Measurements from ENCODE around the gene APOL1. TPM values are rescaled to one million over a fixed set of nuclear protein-coding genes. Genes with fewer than 3 reads are reported as not detected.
"Not testable (repeated sequence)": the region's sequence is repeated elsewhere in the genome, so short reads cannot be mapped to it uniquely, and the experiment has no call there.

The APOL1 gene
- polyA plus RNA-seq, 6 donors from 2014 or later, result 0.71 to 4.2 (median 2.6) TPM; not detected in 1

DNA sequence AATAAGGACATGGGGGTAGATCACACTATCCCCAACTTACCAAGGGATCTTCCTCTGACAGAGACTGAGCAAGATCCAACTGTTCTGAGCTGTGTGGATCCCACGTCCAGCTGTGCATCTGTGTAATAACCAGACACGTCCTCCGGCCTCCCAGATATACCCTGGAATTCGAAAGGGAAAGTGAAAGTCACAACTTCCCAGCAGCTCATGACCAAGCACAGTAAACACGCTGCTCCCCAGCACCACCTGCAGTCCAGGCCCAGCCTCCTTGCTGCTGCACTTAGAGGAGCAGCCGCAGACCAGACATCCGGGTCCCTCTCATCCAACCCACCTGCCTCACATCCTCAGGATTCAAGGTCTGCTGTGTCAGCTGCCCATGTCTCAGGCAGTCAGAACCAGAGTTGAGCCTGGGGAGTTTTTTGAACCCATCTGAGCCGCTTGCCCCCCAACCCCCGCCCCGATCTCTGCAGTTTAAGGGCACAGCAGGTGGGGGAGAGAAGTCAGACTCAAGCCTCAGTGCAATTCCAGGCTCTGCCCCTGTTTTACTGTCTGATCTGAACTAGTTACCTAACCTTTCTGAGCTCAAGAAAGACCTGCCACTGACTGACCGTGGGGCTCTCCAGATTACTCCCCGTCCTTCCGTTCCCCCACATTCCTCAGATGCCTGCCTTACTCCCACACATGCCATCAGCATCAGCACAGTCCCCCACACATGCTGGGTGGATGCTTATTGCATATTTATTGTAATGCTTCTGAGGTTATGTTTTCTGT lies 13.3 kb upstream of the APOL1 start, which contains the start of gene APOL2:
Gene APOL2, minus strand, starts transcription at position 127 of the 771 bp plus-strand sequence. CDS start 6,365 bp downstream, outside the sequence.
- peak; percentile 73 for DNase-seq
- H3K27me3 Mint-ChIP-seq, result no peaks in the 10 kb centered on the region
- peaks cover 5 to 16% of the 10 kb centered on the region in 2 donors for H3K36me3 Mint-ChIP-seq
- H3K9me3 Mint-ChIP-seq, result peaks cover 0 to 11% (median 4%) of the 10 kb centered on the region in 7 donors
- peak within 1 kb of the TSS; percentile 94 to 98 (median 96) for H3K27ac Mint-ChIP-seq
- peaks cover 33 to 55% (median 46%) of the 10 kb centered on the region in 3 donors for H3K4me1 Mint-ChIP-seq
- H3K4me3 Mint-ChIP-seq, result peak within 1 kb of the TSS; percentile 91 to 99 (median 98)
- peak; percentile 99 for ATAC-seq (ENCODE audit: low read depth in 2 of 2)

GRCh38 chr22:36243986-36244385 lies 8.9 kb upstream of the APOL1 start:
- no peak for ATAC-seq (ENCODE audit: low read depth in 2 of 2)
- H3K27me3 Mint-ChIP-seq, result peaks cover 0 to 6% (median 0%) of the 10 kb centered on the region in 3 donors
- DNase-seq, result no peak
- peaks cover 0 to 7% of the 10 kb centered on the region in 2 donors for H3K36me3 Mint-ChIP-seq
- no peak overlapping the region for H3K27ac Mint-ChIP-seq
- H3K9me3 Mint-ChIP-seq, result peaks cover 3 to 11% (median 4%) of the 10 kb centered on the region in 7 donors
- peaks cover 13 to 15% (median 15%) of the 10 kb centered on the region in 3 donors for H3K4me1 Mint-ChIP-seq
- no peak overlapping the region for H3K4me3 Mint-ChIP-seq

DNA sequence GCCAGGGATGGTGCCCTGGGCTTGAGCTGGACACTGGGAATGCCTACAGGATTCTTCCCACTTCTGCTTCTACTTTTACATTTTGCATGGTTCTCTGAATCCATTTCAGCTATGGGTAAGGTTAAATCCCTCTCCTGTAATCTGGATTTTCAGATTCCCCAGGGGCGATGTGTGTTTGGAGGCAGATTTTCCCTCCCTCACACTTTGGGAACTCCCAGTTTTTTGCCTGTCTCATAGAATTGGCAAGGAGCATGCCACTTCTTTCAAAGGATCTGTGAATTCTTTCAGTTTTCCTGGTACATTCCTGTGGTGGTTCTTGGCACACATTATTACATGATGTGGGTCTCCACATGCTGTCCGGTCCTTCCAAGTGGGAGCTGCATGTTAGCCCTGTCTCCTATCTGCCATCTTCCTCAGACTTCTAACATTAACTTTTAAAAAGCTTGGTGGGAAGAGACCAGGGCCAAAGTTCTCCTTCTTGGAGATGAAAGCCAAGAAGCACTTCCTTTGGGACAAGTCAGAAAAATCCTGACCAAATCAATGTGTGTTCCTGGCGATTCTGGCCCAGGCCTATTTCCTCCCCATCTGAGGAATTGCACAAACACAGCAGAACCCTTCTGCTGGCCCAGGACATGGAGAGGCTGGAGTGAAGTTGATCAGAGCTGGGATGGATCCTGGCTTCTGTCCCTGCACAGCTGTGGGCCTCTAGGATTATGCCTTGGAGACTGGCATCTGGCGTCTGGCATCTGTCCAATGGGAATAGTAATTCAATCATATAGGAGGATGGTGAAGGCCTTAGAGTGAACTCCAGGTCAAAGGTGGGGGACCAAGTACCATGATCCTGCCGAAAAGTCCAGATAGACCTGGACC lies 8.2 kb upstream of the APOL1 start:
- peaks cover 3 to 11% (median 4%) of the 10 kb centered on the region in 7 donors for H3K9me3 Mint-ChIP-seq
- peaks cover 0 to 7% of the 10 kb centered on the region in 2 donors for H3K36me3 Mint-ChIP-seq
- no peak for DNase-seq
- H3K27me3 Mint-ChIP-seq, result peaks cover 0 to 6% (median 0%) of the 10 kb centered on the region in 3 donors
- H3K4me1 Mint-ChIP-seq, result peaks cover 5 to 7% (median 7%) of the 10 kb centered on the region in 3 donors
- H3K27ac Mint-ChIP-seq, result peak overlapping the region in 2 of 6 donors; percentile 57 to 60
- H3K4me3 Mint-ChIP-seq, result peak overlapping the region in 1 of 8 donors; percentile 47
- no peak for ATAC-seq (ENCODE audit: low read depth in 2 of 2)

GRCh38 chr22:36245805-36246356 lies 7.1 kb upstream of the APOL1 start:
- Mint-ChIP-seq H3K36me3 (peaks cover 0 to 7% of the 10 kb centered on the region in 2 donors), H3K27me3 (peaks cover 0 to 6% (median 0%) of the 10 kb centered on the region in 3 donors), H3K27ac (peak overlapping the region in 1 of 6 donors; percentile 37), H3K4me1 (peaks cover 0 to 3% (median 0%) of the 10 kb centered on the region in 3 donors), H3K4me3 (no peak overlapping the region), H3K9me3 (peaks cover 3 to 11% (median 4%) of the 10 kb centered on the region in 7 donors)
- ATAC-seq (ENCODE audit: low read depth in 2 of 2), result no peak
- no peak for DNase-seq

- Mint-ChIP-seq H3K27me3 (peaks cover 0 to 6% (median 0%) of the 10 kb centered on the region in 3 donors), H3K36me3 (peaks cover 0 to 7% of the 10 kb centered on the region in 2 donors), H3K9me3 (peaks cover 3 to 11% (median 4%) of the 10 kb centered on the region in 7 donors), H3K27ac (peak overlapping the region in 1 of 6 donors; percentile 59), H3K4me1 (peaks cover 0 to 3% (median under 1%) of the 10 kb centered on the region in 3 donors), H3K4me3 (no peak overlapping the region)
- DNase-seq (no peak), ATAC-seq (ENCODE audit: low read depth in 2 of 2) (no peak)
Observed at GRCh38 chr22:36246718-36247117, 6.2 kb upstream of the APOL1 start.

- no peak for ATAC-seq (ENCODE audit: low read depth in 2 of 2)
- Mint-ChIP-seq H3K4me1 (peaks cover 7 to 12% (median 9%) of the 10 kb centered on the region in 3 donors), H3K27ac (no peak overlapping the region), H3K27me3 (peaks cover 0 to 6% (median 0%) of the 10 kb centered on the region in 3 donors), H3K4me3 (no peak overlapping the region), H3K9me3 (peaks cover 0 to 5% (median 3%) of the 10 kb centered on the region in 7 donors), H3K36me3 (peaks cover 0 to 7% of the 10 kb centered on the region in 2 donors)
- DNase-seq, result no peak
Observed at GRCh38 chr22:36247955-36248354, 5.0 kb upstream of the APOL1 start.

DNA sequence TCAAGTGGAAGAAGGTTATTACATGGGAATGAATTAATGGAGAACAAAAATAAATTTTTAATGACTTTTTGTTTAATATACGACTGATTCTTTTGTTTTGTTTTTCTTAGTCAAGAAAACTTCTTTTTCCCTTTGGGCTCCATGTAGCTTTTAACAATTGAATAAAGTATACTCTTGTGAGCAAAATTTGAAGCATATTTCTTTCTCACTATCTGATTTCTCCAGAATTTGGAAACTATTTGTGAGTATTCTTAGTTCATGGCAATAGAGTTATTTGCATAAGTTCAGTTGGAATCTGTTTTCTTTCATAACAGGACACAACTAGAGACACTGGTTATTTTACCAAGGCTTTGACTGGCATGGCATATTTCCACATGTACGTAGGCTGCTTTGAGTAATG lies 3.8 kb upstream of the APOL1 start:
- H3K9me3 Mint-ChIP-seq, result peaks cover 0 to 5% (median 0%) of the 10 kb centered on the region in 7 donors
- H3K4me3 Mint-ChIP-seq, result no peak overlapping the region
- no peak for ATAC-seq (ENCODE audit: low read depth in 2 of 2)
- peaks cover 18 to 24% (median 19%) of the 10 kb centered on the region in 3 donors for H3K4me1 Mint-ChIP-seq
- peaks cover 0 to 6% (median 0%) of the 10 kb centered on the region in 3 donors for H3K27me3 Mint-ChIP-seq
- H3K36me3 Mint-ChIP-seq, result peaks cover 0 to 7% of the 10 kb centered on the region in 2 donors
- no peak overlapping the region for H3K27ac Mint-ChIP-seq
- DNase-seq, result no peak

DNA sequence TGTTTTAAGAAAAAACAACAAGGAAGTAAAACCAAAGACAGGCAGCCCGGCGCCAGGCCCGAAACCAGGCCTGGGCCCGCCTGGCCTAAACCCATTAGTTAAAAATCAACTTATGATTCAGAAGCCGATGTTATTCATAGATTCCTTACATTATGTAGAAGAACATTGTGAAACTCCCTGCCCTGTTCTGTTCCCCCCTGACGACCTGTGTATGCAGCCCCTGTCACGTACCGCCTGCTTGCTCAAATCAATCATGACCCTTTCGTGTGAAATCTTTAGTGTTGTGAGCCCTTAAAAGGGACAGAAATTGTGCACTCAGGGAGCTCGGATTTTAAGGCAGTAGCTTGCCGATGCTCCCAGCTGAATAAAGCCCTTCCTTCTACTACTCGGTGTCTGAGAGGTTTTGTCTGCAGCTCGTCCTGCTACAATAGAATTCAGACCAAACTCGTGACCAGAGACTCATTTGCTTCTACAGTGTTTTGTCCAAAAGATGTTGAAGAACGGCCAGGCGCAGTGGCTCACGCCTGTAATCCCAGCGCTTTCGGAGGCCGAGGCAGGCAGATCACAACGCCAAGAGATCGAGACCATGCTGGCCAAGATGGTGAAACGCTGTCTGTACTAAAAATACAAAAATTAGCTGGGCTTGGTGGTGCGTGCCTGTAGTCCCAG lies 2.5 kb upstream of the APOL1 start:
- not testable (repeated sequence) for H3K27me3 Mint-ChIP-seq; ATAC-seq (ENCODE audit: low read depth in 2 of 2); DNase-seq; H3K36me3 Mint-ChIP-seq; H3K9me3 Mint-ChIP-seq
- Mint-ChIP-seq H3K4me3 (peak overlapping the region in 2 of 8 donors; percentile 44 to 59), H3K4me1 (peaks cover 15 to 31% (median 20%) of the 10 kb centered on the region in 3 donors), H3K27ac (peak overlapping the region in 2 of 6 donors; percentile 22 to 39)

GRCh38 chr22:36251979-36252608 lies 839 bp upstream of the APOL1 start:
- peaks cover 15 to 35% (median 20%) of the 10 kb centered on the region in 3 donors for H3K4me1 Mint-ChIP-seq

DNA sequence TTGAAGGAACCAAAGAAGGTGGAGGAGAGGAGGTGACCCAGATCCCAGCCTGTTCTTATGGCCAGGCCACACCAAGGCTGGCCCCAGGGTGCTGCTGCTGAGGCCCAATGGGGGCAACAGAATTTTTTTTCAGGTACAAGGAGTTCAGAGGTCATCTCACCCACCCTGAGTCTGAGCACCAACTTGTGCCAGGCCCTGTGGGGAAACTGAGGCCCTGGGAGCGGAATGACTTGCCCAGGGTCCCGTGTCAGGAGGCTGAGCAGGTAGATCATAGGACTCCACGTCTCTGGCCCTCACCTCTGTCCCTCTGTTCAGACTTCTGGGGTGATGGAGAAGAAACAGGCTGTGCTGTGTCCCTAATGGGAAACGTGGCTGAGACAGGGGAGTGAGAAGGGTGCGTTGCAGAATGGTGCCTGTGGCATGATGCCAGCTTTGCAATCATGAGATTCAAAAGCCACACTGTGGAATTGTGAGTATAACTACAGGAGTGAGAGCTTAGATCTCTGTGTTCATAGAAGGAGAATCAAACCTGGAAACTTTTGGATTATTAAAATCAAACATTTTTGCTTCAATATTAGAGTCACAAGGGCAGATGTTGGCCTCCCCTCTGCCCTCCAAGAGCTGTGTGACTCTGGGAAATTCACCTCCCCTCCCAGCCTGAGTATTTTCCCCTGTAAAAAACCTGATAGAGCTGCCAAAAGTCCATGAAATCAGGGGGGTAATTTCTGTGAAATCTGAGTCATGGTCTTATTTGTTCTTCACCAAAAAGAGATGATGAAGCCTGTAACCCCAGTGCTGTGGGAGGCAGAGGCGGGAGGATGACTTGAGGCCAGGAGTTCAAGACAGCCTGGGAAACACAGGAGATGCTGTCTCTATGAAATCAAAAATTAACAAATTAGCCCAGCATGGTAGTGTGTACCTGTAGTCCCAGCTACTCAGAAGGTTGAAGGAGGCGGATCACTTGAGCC lies 874 bp downstream of the APOL1 start:
- H3K9me3 Mint-ChIP-seq, result peaks cover 0 to 5% (median 0%) of the 10 kb centered on the region in 7 donors
- peak overlapping the region; percentile 80 to 98 (median 94) for H3K4me3 Mint-ChIP-seq
- H3K27ac Mint-ChIP-seq, result peak overlapping the region; percentile 88 to 97 (median 93)
- DNase-seq (no peak), ATAC-seq (ENCODE audit: low read depth in 2 of 2) (no peak)
- H3K27me3 Mint-ChIP-seq, result no peaks in the 10 kb centered on the region
- peaks cover 24 to 43% (median 27%) of the 10 kb centered on the region in 3 donors for H3K4me1 Mint-ChIP-seq
- peaks cover 0 to 9% of the 10 kb centered on the region in 2 donors for H3K36me3 Mint-ChIP-seq

More at GRCh38 chr22:36251979-36252608, 839 bp upstream of the APOL1 start:
- H3K27me3 Mint-ChIP-seq; H3K36me3 Mint-ChIP-seq; ATAC-seq (ENCODE audit: low read depth in 2 of 2); H3K9me3 Mint-ChIP-seq; DNase-seq: not testable (repeated sequence)
- H3K27ac Mint-ChIP-seq, result peak overlapping the region in 3 of 6 donors; percentile 93 to 97 (median 93)
- peak overlapping the region in 7 of 8 donors; percentile 39 to 98 (median 86) for H3K4me3 Mint-ChIP-seq

- ATAC-seq (ENCODE audit: low read depth in 2 of 2); H3K27me3 Mint-ChIP-seq; H3K9me3 Mint-ChIP-seq; H3K36me3 Mint-ChIP-seq; DNase-seq: not testable (repeated sequence)
- peak overlapping the region in 1 of 6 donors; percentile 59 for H3K27ac Mint-ChIP-seq
- H3K4me1 Mint-ChIP-seq, result peaks cover 27 to 49% (median 30%) of the 10 kb centered on the region in 3 donors
- peak overlapping the region in 2 of 8 donors; percentile 38 to 55 for H3K4me3 Mint-ChIP-seq
Observed at GRCh38 chr22:36255572-36255971, 2.6 kb downstream of the APOL1 start.
